HCT116 (cell line): ENCODE results near the gene LIMS2. TPM values are rescaled to one million over a fixed set of nuclear protein-coding genes. Genes with fewer than 3 reads are reported as not detected.

Experiments used
- ATAC-seq: fragments of 200-7000 bp; cut with Tn5 transposase; 2 replicates; pipeline ENCODE4 v1.9.1; 2020; ENCODE audit warnings: mild to moderate bottlenecking, moderate library complexity
- BruUV-seq: library from RNA; stranded (reverse); fragments of 400-500 nt; replicated peaks from 2 replicates; lab custom pipeline; 2021; lab: Mats Ljungman, UMichigan
- CTCF ChIA-PET: fragments of 300-600 bp; sonication (Branson Sonifier 250); formaldehyde crosslinking; loops from one replicate; lab custom pipeline; 2021; ENCODE audit warnings: antibody characterized with exemption; lab: Charles Lee
- POLR2A ChIA-PET: fragments of 300-600, 350-600 bp; sonication (Branson Sonifier 250); formaldehyde crosslinking; loops from one replicate; lab custom pipeline; 2021; ENCODE audit warnings: antibody characterized with exemption; lab: Charles Lee
- RAD21 ChIA-PET, 2 experiments: fragments of 300-600 bp; sonication (Branson Sonifier 250); formaldehyde crosslinking; loops; one replicate each; lab custom pipeline; 2023; ENCODE audit warnings: low total read pairs in 2 of 2; ENCODE audit not compliant: uncharacterized antibody in 2 of 2, unreplicated experiment in 2 of 2, low non-redundant PET in 1 of 2; lab: Charles Lee
- DNase-seq: peaks from one replicate; pipeline ENCODE4 v3.0.0-alpha.2; 2010; ENCODE audit warnings: low read depth, low spot score
- H2AFZ ChIP-seq: fragments of 200-600 bp; shearing (Covaris generic), sonication (generic); 2 replicates; pipeline ENCODE4 v1.6.1; 2017; ENCODE audit warnings: low read depth, mixed run types, mixed read lengths, antibody characterized with exemption, low read length; ENCODE audit not compliant: poor library complexity, severe bottlenecking
- H3K27ac ChIP-seq: 2 replicates; pipeline ENCODE4 v1.5.1; 2012; ENCODE audit warnings: low read depth, low read length
- H3K27me3 ChIP-seq: fragments of 200-600 bp; sonication (generic); 2 replicates; pipeline ENCODE4 v1.6.1; 2016; ENCODE audit warnings: mixed run types, low read length, mixed read lengths; ENCODE audit not compliant: insufficient read depth
- H3K36me3 ChIP-seq, 2 experiments: fragments of 200-500 bp in 1 of 2; fragments of 200-600 bp in 1 of 2; sonication (Bioruptor generic) in 1 of 2; sonication (generic) in 1 of 2; 2 replicates each; pipeline versions ENCODE4 v1.5.1 to v1.6.1; 2014 to 2016; ENCODE audit warnings: low read length in 2 of 2, inconsistent platforms in 1 of 2, mixed read lengths in 1 of 2, mixed run types in 1 of 2; ENCODE audit not compliant: insufficient read depth in 2 of 2, control insufficient read depth in 1 of 2
- H3K4me1 ChIP-seq, 2 experiments: fragments of 200-600 bp in 1 of 2; sonication (generic) in 1 of 2; 2 replicates each; pipeline versions ENCODE4 v1.5.1 to v1.6.1; 2012 to 2017; ENCODE audit warnings: low read length in 2 of 2, inconsistent platforms in 1 of 2, mild to moderate bottlenecking in 1 of 2, mixed read lengths in 1 of 2, mixed run types in 1 of 2, moderate library complexity in 1 of 2; ENCODE audit not compliant: insufficient read depth in 2 of 2, control insufficient read depth in 1 of 2
- H3K4me2 ChIP-seq: fragments of 200-600 bp; sonication (generic); 2 replicates; pipeline ENCODE4 v1.6.1; 2017; ENCODE audit warnings: mixed run types, low read length, mixed read lengths
- H3K4me3 ChIP-seq, 2 experiments: fragments of 200-600 bp in 1 of 2; sonication (generic) in 1 of 2; replicated peaks in 1 of 2; 2 replicates each; pipeline ENCODE4 v1.5.1; 2011 to 2016; ENCODE audit warnings: low read length in 2 of 2, control low read depth in 1 of 2, low read depth in 1 of 2, mild to moderate bottlenecking in 1 of 2, mixed read lengths in 1 of 2, mixed run types in 1 of 2
- H3K79me2 ChIP-seq: fragments of 200-600 bp; sonication (generic); 2 replicates; pipeline ENCODE4 v1.6.1; 2017; ENCODE audit warnings: mild to moderate bottlenecking, mixed run types, low read length, moderate library complexity, mixed read lengths; ENCODE audit not compliant: insufficient read depth
- H3K9ac ChIP-seq: fragments of 200-600 bp; sonication (generic); 2 replicates; pipeline ENCODE4 v1.6.1; 2016; ENCODE audit warnings: low read length, mixed read lengths
- H3K9me2 ChIP-seq: fragments of 200-600 bp; sonication (generic), shearing (Covaris generic); 2 replicates; pipeline ENCODE4 v1.6.1; 2017; ENCODE audit warnings: mixed run types, mild to moderate bottlenecking, moderate library complexity; ENCODE audit not compliant: insufficient read depth
- H3K9me3 ChIP-seq, 2 experiments: fragments of 200-500 bp in 1 of 2; fragments of 200-600 bp in 1 of 2; sonication (Bioruptor generic) in 1 of 2; sonication (generic) in 1 of 2; 2 replicates each; pipeline ENCODE4 v1.6.1; 2014 to 2017; ENCODE audit warnings: low read length in 2 of 2, mixed read lengths in 2 of 2, inconsistent platforms in 1 of 2, low read depth in 1 of 2, mild to moderate bottlenecking in 1 of 2, mixed run types in 1 of 2, moderate library complexity in 1 of 2; ENCODE audit not compliant: control insufficient read depth in 1 of 2, insufficient read depth in 1 of 2
- H4K20me1 ChIP-seq: fragments of 200-600 bp; sonication (generic), shearing (Covaris generic); 2 replicates; pipeline ENCODE4 v1.6.1; 2017; ENCODE audit warnings: mixed run types, mild to moderate bottlenecking, moderate library complexity; ENCODE audit not compliant: insufficient read depth
- CBX3 ChIP-seq: IDR thresholded peaks from 2 replicates; pipeline ENCODE4 v1.6.1; 2012; ENCODE audit warnings: low read depth
- CEBPB ChIP-seq: IDR thresholded peaks from 2 replicates; pipeline ENCODE4 v1.6.1; 2012; ENCODE audit warnings: low read depth
- EGR1 ChIP-seq: IDR thresholded peaks from 2 replicates; pipeline ENCODE4 v1.6.1; 2012; ENCODE audit warnings: low read depth
- EZH2phosphoT487 ChIP-seq: fragments of 200-600 bp; IDR thresholded peaks from 2 replicates; pipeline ENCODE4 v1.6.1; 2018; ENCODE audit warnings: antibody characterized with exemption, borderline replicate concordance
- POLR2AphosphoS5 ChIP-seq: IDR thresholded peaks from 2 replicates; pipeline ENCODE4 v1.6.1; 2011; ENCODE audit warnings: mild to moderate bottlenecking, low read depth, low read length, moderate library complexity
- RAD21 ChIP-seq: IDR thresholded peaks from 2 replicates; pipeline ENCODE4 v1.6.1; 2012; ENCODE audit warnings: low read depth, mild to moderate bottlenecking
- SRF ChIP-seq: IDR thresholded peaks from 2 replicates; pipeline ENCODE4 v1.6.1; 2012; ENCODE audit warnings: low read depth
- TCF7L2 ChIP-seq: IDR thresholded peaks from 2 replicates; pipeline ENCODE4 v1.7.0; 2011; ENCODE audit warnings: borderline replicate concordance, inconsistent platforms; ENCODE audit not compliant: insufficient read depth, insufficient read length; ENCODE audit errors: extremely low read depth
- YY1 ChIP-seq: IDR thresholded peaks from 2 replicates; pipeline ENCODE4 v1.6.1; 2011; ENCODE audit warnings: low read length, low read depth, moderate library complexity, mild to moderate bottlenecking; ENCODE audit not compliant: insufficient replicate concordance; ENCODE audit errors: extremely low read depth
- ZFX ChIP-seq: fragments of 450-650 bp; IDR thresholded peaks from 2 replicates; pipeline ENCODE4 v1.6.1; 2017
- intact Hi-C: fragments of 100-400 bp; cut with micrococcal nuclease; formaldehyde crosslinking; loops from 2 replicates; pipeline ENCODE4 v1.10.0; 2022
- total RNA-seq: library from RNA; stranded (reverse); gene quantifications from one replicate; pipeline ENCODE4 v1.2.1, GENCODE V29; 2021; ENCODE audit not compliant: unreplicated experiment
- TF ChIP-seq, protein P1 (sequence below): IDR thresholded peaks from 2 replicates; pipeline ENCODE4 v1.6.1; 2012
- TF ChIP-seq, protein P2 (sequence below): IDR thresholded peaks from 2 replicates; pipeline ENCODE4 v1.6.1; 2011; ENCODE audit warnings: mild to moderate bottlenecking, low read length, moderate library complexity; ENCODE audit not compliant: insufficient replicate concordance; ENCODE audit errors: extremely low read depth

The LIMS2 gene
- total RNA-seq, 1 experiment from 2014 or later: 3.7 TPM

DNA sequence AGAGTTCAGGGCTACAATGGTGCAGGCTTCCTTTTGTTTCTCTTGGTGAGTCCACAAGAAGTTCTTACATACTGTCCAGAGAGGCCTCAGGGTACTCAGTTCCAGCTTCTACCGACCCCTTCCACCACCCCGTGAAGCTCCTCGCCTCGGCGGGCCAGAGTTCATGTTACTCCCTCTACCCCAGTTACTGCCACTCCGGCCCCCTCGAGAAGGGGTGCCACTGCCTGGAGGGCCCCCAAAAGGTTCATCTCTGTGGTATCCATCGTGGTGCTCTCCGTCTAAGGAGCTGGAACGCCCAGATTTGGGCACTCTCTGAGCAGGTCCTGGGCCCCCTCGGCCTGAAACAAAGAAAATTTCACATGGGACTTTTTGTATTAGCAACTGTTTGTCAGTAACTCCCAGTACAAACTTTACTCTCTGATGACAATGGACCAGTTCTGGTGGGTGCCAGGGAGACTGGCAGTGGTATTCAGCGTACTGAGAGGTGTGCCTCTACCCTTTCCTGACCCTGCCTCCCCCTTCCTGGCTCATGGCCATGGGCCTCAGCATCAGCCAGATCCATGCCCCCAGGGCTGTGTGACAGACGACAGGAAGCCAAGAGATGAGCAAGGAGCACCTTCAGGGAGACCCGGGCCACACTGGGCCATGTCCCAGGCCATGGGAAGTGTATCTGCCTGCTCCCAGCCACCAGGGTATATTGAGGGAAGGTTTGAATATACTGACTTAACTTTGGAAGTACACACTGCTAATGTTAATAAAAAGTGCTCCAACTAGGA is 31.1 kb upstream of the LIMS2 start:
- Histone ChIP-seq H3K9me3 (no peaks in the 10 kb centered on the region), H3K9ac (no peak overlapping the region), H3K4me2 (no peak overlapping the region)
- no peak for DNase-seq
- no peak for TF ChIP-seq CEBPB
- TF ChIP-seq, all 23 proteins: peak for 0
- Histone ChIP-seq H3K27me3 (no peaks in the 10 kb centered on the region), H3K4me3 (no peak overlapping the region), H3K36me3 (peaks cover 15 to 27% of the 10 kb centered on the region in 2 experiments), H3K79me2 (peaks cover 13% of the 10 kb centered on the region), H3K27ac (no peak overlapping the region), H3K4me1 (peaks cover 8 to 13% of the 10 kb centered on the region in 2 experiments), H4K20me1 (no peaks in the 10 kb centered on the region), H3K9me2 (no peaks in the 10 kb centered on the region), H2AFZ (no peak overlapping the region)
- BruUV-seq: no TSS peak
- CTCF ChIA-PET: no interaction called here
- ATAC-seq: no peak
- intact Hi-C loops: no loop called here
- POLR2A ChIA-PET: no interaction called here
- RAD21 ChIA-PET: no interaction called here

DNA sequence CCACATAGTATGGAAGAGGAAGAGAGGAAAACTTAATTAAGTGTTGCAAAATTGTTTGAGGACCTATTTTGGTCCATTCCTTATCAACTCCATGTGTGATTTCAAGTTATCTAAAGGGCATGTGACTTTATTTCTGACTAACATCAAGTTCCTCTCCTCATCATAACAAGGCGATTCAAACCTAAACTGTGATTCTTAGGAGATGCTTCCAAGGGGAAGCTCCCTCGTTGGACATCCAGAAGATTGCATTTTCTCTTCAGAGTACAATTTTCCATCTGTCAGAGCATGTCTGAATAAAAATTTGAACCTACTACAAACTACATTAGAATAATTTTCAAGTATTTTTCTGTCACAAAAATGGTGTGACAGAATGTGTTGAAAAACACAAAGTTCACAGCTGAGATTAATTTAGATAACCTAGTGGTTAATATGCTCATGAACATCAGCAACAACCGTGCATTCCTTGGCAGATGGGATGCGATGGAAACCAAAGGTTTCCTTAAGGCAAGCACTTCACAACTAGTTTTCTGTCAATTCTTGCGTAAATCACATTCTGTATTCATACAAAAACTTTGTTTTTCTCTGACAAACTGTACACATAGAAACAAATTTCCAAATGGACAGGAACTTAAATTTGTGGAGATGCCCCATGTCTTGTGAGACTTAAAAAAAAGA is 30.2 kb upstream of the LIMS2 start:
- CTCF ChIA-PET: no interaction called here
- Histone ChIP-seq H2AFZ (no peak overlapping the region), H3K4me3 (no peak overlapping the region), H4K20me1 (no peaks in the 10 kb centered on the region), H3K79me2 (peaks cover 13% of the 10 kb centered on the region), H3K4me1 (peaks cover 8 to 19% of the 10 kb centered on the region in 2 experiments), H3K9me2 (no peaks in the 10 kb centered on the region), H3K9ac (no peak overlapping the region), H3K4me2 (no peak overlapping the region), H3K9me3 (no peaks in the 10 kb centered on the region), H3K27ac (no peak overlapping the region), H3K27me3 (no peaks in the 10 kb centered on the region), H3K36me3 (peaks cover 11 to 25% of the 10 kb centered on the region in 2 experiments)
- BruUV-seq: no TSS peak
- ATAC-seq: no peak
- POLR2A ChIA-PET: no interaction called here
- intact Hi-C loops: no loop called here
- TF ChIP-seq YY1 (no peak), POLR2AphosphoS5 (no peak), ZFX (no peak), TCF7L2 (no peak), CBX3 (no peak), EGR1 (no peak), SRF (no peak), EZH2phosphoT487 (no peak), CEBPB (no peak), RAD21 (no peak)
- TF ChIP-seq, protein P1, sequence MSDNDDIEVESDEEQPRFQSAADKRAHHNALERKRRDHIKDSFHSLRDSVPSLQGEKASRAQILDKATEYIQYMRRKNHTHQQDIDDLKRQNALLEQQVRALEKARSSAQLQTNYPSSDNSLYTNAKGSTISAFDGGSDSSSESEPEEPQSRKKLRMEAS: no peak
- TF ChIP-seq, protein P2, sequence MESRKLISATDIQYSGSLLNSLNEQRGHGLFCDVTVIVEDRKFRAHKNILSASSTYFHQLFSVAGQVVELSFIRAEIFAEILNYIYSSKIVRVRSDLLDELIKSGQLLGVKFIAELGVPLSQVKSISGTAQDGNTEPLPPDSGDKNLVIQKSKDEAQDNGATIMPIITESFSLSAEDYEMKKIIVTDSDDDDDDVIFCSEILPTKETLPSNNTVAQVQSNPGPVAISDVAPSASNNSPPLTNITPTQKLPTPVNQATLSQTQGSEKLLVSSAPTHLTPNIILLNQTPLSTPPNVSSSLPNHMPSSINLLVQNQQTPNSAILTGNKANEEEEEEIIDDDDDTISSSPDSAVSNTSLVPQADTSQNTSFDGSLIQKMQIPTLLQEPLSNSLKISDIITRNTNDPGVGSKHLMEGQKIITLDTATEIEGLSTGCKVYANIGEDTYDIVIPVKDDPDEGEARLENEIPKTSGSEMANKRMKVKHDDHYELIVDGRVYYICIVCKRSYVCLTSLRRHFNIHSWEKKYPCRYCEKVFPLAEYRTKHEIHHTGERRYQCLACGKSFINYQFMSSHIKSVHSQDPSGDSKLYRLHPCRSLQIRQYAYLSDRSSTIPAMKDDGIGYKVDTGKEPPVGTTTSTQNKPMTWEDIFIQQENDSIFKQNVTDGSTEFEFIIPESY: no peak
- RAD21 ChIA-PET: no interaction called here
- DNase-seq: no peak
